HG02938 (cell line): ENCODE data around the gene ABI2.
"Not testable (repeated sequence)": the region's sequence is repeated elsewhere in the genome, so short reads cannot be mapped to it uniquely, and the experiment has no call there.

ENCODE experiments used
- ATAC-seq: cut with Tn5 transposase; IDR thresholded peaks from one replicate; pipeline ENCODE4 v1.9.1; 2021; ENCODE audit warnings: mild to moderate bottlenecking, moderate library complexity; ENCODE audit not compliant: unreplicated experiment

Gene ABI2

DNA sequence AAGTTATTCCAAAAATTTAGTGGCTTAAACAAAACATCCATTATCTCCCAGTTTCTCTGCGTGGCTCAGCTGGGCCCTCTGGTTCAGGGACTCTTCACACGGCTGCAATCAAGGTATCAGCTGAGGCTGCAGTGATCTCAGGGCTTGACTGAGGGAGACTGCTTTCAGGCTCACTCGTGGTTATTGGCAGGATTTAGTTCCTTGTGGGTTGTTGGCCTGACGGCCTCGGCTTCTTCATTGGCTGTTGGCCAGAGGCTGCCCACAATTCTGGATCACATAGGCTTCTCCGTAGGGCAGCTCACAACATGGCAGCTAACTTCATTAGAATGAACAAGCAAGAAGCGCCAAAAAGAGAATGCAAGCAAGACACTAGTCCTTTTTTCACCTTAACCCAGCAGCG lies 90.1 kb downstream of the ABI2 start:
- ATAC-seq: no peak

DNA sequence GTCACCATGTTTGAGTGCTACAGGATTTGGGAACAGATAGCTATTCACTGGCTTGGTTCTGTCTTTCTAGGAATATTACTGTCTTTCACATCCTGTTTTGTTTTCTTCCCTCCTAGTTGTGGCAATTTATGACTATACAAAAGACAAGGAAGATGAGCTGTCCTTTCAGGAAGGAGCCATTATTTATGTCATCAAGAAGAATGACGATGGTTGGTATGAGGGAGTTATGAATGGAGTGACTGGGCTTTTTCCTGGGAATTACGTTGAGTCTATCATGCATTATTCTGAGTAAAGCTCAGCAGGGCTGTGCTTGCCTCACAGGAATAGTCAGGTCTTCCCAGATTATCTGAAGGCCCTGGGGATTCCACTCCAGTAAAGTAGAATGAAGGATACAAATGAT lies 98.9 kb downstream of the ABI2 start:
- no peak for ATAC-seq

DNA sequence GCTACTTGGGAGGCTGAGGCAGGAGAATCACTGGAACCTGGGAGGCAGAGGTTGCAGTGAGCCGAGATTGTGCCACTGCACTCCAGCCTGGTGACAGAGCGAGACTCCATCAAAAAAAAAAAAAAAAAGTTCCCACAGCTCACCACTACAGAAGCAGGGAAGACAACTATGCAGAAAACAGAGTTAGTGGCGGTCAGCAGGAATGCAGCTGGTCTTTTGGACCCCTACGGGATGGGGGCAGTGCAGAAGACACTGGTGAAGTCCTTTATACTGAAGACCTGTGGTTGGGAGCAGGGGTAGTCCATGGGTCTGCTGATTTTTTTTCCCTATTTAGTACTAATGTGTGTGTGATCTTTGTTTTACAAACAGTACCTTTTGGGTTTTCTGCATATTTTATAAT lies 101.4 kb downstream of the ABI2 start:
- ATAC-seq: not testable (repeated sequence)

DNA sequence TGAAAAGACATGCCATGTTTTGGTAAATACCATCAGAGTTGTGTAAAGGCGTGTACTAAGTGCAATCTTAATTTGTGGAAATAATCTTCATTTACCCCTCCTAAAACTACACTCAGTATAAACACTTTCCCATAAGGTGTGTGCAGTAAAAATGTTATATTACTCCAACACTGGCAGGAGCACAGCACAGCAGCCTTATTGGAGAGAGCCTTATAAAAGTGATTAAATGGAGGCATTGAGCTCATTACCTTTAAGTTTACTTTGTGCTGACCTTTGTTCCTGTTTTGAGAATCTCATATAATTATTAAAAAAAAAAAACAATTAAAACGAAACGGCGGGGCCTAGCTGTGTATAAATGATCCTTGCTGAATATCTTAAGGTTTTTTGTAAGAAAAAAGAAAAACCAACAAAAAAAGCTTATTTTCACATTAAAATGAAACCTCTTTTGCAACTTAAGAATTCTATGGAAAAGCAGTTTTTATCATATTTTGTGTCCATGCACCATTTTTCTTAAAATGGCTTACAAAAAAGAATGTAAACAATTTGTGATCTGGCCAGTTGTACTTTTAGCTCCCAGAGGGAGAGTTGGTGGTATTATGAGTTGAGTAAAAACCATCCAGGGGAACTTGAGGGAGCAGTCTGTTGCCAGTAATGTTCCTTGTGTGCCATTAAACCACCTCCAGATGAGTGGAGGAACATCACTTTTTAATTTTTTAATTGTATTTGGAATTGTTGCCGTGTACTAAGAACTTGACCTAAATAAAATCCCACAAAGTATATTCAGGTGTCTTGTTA lies 103.4 kb downstream of the ABI2 start:
- ATAC-seq: no peak

DNA sequence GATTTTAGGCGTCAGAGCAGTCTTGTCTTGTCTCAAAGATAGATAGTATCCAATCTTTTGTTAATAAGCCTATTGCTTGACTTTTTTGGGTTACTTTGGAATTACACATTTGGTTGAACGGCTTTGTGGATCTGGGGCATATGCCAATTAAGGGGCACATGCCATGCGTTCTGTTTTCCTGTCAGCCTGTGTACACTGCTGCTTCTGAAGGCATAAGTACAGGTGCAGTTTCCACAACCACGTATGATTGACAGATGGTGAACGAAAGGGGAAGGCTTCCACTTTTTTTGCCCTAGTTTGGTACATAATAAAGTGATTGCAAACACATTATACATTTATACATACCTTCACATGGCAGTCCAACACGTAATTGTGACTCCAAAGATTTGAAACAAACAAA lies 104.6 kb downstream of the ABI2 start:
- no peak for ATAC-seq

DNA sequence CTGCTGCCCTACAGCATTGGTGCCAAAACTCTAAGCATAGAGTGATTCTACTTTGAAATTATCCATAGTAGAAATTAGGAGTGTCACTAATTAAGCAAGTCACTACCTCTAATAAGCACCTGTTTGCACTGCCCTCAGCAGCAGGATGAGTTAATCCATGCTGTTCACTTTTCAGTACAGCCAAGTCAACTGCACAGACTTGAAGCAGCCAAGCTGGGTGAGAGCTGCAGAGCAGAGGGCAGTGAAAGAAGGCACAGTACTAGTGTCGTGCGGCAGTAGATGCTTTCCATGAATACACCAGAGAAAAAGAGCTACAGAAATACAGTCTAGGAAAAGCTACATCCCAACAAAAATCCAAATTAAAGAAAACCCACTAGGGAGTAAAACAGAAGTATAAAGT lies 108.3 kb downstream of the ABI2 start:
- no peak for ATAC-seq

DNA sequence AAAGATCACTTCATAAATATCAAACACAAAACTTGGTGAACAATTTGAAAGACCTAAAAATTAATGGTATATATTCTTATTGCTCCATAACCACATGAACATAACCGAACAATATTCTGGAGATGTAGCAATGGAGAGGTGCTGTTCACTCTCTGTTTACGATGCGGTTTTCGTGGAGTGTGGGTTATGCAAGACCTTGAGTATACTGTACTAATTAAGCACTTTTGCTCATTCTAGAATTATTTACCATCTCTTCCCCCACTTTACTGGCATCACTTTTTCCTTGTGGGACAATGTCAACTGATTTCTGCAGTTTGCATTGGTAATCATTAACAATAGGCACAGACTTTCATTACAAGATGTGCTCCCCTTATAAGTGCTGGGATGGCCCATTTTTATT lies 109.3 kb downstream of the ABI2 start:
- ATAC-seq: no peak

DNA sequence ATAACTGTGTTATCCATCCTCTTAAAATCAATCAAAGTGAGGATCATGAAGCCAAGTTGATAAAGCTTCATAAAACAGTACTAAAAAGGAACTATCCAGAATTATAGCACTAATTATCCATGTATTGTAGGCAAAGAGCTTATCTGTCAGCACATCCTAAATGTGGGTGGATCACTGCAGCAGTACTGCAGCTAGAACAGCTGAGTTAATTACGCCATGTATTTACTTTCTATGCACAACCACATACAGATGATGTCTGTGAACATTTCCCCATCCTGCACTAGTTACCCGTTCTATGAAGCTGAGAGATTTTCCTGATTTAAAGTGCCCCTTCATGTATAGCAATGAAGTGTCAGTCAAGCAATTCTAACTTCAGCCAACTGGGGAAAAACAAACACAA lies 110.3 kb downstream of the ABI2 start:
- no peak for ATAC-seq

DNA sequence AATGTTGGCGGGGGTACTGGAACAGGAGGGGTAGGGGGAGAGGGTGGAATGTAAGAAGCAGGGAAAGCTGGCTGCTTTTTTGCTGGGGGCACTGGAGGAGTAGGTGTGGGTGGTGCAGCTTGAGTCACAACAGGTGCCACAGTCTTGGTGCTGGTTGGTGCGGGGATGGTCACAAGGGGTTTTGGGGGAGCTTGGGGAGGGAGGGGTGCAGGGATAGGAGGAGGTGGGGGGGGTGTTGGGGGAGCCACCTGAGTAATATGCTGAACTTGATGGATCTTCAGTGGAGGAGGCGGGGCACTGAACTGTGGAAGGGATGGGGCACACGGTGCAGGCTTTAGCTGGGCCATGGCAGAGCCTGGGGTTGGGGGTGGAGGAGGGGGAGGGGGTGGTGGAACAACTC lies 112.5 kb downstream of the ABI2 start:
- ATAC-seq: no peak

DNA sequence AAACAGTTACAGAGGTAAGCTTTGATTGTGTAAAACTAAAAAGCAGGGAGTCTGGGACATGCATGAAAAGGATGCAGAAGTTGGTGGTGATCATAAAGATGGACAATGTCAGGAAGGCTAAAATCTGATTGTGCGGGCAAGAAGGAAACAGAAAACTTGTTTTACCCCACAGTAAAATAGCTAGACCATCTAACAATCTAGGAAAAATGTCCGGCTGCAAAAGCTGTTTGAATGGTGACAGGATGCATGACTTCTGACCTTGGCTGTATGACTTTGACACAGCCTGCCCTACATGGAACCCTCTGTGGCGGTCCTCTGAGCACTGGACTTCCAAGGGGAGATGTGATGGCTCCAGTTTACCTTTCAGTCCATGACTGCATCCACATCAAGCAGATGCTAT lies 113.3 kb downstream of the ABI2 start:
- no peak for ATAC-seq

DNA sequence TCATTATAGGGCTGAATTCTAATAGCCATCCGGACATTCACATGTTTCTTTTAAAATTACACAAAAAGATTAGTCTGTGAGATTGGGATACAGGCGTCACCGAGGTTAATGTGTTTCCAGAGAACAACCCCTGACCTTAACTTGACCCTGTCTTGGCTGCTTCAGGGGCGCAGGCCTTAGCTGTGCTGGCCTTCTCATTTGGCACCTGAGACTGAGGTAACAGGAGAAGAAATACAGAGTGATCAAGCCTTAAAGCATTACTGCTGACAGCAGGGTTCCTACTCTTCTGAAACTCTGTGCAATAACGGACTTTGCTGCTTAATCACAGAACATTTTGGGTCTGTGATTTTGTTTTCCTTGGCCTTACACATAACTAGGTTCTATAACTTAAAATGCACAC lies 114.3 kb downstream of the ABI2 start:
- ATAC-seq: no peak

DNA sequence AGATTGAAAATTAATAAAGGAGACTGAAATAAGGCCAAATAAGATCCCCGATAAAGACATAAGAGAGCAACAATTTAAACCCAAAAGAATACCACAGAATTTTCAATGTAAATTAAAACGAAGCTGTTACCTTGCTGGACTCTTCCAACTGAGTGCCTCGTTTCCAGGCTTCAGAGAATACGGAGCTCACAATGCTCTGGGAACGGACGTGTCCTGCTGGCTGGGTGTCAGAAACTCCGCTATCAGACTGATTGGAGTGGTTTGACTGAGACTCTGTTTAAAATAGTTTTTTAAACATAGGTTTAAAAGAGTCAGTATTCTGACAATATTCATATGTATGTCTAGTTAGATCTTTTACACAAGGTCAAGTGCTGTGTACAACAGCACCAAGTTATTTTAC lies 116.5 kb downstream of the ABI2 start:
- ATAC-seq: no peak

DNA sequence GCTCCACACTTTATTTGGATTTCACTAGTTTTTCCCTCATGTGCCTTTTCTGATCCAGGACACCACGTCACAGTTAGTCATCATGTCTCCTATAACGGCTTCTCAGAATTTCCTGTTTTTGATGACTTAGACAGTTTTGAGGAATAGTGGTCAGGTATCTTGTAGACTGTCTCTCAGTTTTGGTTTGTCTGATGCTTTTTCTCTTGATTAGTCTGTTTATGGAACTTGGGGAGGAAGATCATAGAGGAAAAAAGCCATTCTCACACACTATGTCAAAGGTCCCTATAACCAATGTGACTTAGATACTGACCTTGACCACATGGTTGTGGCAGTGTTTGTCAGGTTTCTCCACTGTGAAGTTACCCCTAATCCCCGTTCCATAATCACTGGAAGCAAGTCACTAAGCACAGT lies 117.9 kb downstream of the ABI2 start:
- ATAC-seq: no peak

DNA sequence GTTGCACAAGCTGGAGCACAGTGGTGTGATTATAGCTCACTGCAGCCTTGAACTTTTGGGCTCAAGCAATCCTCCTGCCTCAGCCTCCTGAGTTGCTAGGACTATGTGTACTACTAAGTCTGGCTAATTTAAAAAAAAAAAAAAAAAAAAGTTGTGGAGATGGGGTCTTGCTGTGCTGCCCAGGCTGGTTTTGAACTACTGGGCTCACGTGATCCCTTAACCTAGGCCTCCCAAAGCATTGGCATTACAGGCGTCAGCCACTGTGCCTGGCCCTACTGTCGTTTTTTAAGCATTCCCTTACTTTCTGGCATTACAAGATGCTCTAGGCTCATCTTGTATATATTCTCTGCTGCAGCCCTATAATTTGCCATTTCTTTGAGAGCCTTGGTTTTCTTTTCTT lies 118.6 kb downstream of the ABI2 start:
- ATAC-seq: no peak

DNA sequence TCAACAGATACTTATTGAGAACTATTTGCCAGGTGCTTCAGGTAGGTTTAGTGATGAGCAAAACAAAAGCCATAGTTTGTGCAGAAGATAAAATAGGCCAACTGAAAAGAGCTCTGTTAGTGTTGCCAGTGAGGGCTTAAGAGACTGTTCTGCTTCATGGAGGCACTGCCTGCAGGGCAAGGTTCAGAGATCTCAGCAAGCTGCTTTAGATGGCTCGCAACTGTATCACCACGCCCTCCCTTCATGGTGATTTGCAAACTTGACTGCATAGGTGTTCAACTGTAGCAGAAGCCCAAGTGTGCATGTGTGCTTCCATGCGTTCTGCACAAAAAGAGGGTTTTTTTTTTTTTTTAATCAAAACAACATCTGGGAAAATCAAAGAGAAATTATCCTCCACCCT lies 122.4 kb downstream of the ABI2 start:
- no peak for ATAC-seq

DNA sequence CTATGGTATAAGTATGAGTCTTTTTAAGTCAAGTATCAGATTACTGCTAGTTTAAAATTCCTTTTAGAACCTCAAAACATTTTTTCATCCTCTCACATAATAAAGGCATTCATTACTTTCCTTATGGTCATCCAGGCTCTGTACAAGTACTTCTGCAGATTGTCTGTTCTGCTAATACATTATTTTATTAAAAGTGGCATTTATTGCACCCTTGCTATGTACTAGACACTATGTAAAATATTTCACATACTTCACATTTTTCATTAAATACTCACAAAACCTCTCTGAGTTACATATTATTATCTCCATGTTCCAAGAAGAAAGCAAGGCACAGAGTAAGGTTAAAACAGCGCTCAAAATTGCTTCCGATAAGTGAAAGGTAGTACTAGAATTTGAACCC lies 122.8 kb downstream of the ABI2 start:
- no peak for ATAC-seq

DNA sequence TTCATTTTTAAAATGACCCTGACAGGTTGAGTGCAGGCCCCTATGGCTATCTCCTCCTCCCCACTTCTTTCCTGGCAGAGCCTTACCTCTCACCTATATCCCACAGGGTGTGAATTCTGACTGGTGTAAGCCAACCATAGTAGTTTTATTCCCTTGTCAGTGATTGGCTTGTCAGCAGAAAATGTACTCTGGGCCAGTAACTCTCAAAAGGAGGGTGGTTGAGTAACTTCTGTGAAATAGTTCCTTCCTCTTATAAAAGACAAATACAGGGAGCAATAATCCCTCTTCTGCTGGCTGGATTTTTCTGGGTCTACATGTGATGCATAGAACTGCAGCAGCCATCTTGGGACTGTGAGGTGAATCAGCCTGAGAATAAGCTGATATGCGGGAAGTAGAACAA lies 123.5 kb downstream of the ABI2 start:
- ATAC-seq: no peak

DNA sequence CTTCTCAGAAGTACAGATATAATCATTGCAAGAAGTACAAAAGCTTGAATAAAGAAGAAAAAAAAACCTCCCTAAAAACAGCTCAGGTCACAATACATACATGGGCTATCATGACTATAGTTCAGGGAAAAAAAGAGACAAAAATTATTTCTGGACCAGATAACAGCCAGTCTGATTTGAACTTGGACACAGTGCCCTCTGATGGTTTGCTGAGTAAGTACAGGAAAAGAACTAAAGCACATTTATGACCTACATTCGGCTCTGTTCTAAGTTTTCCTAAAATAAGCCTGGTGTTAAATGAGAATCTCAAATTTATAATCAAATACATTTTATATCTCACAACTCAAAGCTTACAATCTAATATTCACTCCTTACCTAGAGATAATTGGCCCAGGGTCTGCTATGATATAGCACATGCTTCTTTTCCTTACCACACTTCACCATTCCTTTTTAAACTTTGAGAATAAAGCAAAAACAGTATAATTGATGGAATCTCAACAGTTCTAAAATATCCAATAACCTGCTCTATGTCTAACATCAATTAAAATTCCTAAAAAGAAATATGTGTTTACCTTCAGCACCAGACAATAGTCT lies 125.8 kb downstream of the ABI2 start:
- no peak for ATAC-seq

DNA sequence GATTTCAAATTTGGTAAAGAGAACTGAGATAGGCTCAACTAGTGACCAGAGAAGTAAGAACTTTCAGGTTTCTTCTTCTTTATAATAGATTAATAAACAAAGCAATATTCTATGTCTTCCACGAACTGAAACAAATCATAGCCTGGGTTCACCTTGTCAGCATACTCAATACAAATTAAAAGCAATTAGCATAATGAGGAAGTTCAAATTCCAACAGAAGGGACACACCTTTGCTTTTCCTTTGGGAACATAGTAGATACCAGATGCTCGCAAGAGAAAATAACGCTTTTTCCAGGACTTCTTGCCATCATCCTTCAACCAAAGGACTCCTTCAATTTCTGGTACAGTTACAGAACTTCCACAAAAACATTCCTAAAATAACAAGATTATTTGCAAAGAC lies 127.0 kb downstream of the ABI2 start:
- no peak for ATAC-seq

DNA sequence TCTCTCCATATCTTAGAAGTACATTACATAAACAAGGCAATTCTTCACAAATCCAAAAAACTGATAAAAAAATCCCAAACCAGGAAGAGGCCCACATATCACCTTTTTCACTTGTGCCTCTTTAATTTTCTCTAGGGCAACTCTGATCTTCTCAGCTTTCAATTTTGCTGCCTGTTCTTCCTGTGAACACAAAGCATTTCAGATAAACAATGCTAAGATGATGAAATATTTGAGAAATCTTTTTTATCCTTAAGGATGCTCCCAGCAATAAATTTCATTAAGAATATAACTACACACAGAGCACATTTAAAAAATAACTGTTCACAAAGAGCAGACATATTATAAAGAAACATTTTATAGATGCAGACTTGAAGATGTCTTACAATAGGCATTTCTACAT lies 133.6 kb downstream of the ABI2 start:
- ATAC-seq: no peak

DNA sequence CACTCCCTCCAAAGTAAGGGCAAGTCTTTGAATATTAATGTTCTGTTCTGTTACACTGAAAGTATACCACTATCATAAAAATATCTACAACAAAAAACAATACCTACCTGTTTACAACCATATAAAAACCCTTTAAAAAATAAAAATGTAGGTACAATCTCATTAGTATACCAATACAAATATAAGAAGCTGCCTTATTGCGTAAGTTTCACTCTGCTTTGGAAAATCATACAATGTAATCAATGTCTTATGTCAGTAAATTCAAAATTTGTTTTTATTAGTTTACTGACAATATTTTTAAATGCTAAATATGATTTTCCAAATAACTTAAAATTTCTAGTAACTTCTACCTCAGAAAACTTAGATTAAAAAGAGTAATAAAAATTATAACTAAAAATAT lies 134.1 kb downstream of the ABI2 start:
- ATAC-seq: no peak

DNA sequence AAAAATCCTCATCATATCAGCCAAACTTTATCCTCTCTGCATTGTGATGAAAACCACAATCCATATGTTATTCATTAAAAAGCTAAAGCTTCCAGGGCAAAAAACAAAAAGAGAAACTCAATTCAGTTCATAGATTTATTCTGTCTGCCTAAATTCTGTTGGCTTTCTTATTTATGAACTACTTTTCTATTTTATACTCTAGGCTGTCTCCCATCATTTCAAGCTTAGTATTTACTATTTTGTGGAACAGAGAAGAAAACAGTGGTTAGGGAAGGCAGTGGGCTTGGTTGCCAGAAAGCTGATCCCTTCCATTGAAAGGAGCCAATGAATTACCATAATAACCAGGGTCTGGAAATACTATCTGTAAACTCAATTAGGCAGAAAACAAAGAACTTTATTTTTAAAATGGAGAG lies 135.1 kb downstream of the ABI2 start:
- ATAC-seq: no peak

DNA sequence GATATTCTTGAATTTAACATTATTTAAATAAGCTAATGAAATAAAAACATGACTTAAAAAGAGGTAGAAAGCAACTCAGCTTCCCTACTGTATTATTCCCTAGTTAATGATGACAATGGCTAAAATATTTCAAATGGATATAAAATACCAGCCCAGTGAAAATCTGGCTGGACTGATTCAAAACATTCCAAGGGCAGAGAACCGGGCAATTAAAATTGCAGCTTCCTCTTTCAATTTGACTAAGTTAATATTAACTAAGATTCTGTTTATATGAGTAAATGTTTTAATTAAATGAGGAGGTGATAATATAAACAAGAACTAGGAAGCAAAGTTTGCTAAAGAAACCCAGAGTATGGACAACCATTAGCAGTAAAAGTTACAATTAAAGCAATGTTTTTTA lies 141.4 kb downstream of the ABI2 start:
- ATAC-seq: no peak
